ENCODE data around the gene C11orf97.

- TF ChIP-seq CTCF (IDR thresholded peaks at IDR 0.05; ENCODE audit: low read depth, low read length, poor library complexity, severe bottlenecking) (no peak), EZH2phosphoT487 (IDR thresholded peaks at IDR 0.05; ENCODE audit: borderline replicate concordance, low read length) (no peak)
These were observed 45.2 kb downstream of the C11orf97 start for GRCh38 chr11:94557421-94557820.
